B cell (primary cell): ENCODE measurements around the gene AKAP6. TPM values are rescaled to one million over a fixed set of nuclear protein-coding genes. Genes with fewer than 3 reads are reported as not detected.

Experiments used
- ATAC-seq: fragments of 200-7000 bp; cut with Tn5 transposase; one replicate; pipeline ENCODE4 v1.10.0; 2021; ENCODE audit warnings: low read depth, mild to moderate bottlenecking, moderate number of reproducible peaks, moderate library complexity
- CTCF ChIA-PET: fragments of 350-600 bp; sonication (Branson Sonifier 250); formaldehyde crosslinking; loops from one replicate; lab custom pipeline; 2021; ENCODE audit warnings: antibody characterized with exemption, inconsistent platforms; lab: Charles Lee
- POLR2A ChIA-PET: fragments of 350-600 bp; sonication (Branson Sonifier 250); formaldehyde crosslinking; loops from one replicate; lab custom pipeline; 2021; ENCODE audit warnings: antibody characterized with exemption; lab: Charles Lee
- DNase-seq: peaks from one replicate; pipeline ENCODE4 v3.0.0; 2013
- H2AFZ ChIP-seq: 2 replicates; pipeline ENCODE4 v1.6.1; 2012; ENCODE audit warnings: mild to moderate bottlenecking, low read depth, low read length; ENCODE audit not compliant: insufficient read depth, poor library complexity, severe bottlenecking
- H3K27ac ChIP-seq, 2 donors: 1 replicate in 1 of 2; 2 replicates in 1 of 2; pipeline ENCODE4 v1.5.1; 2012 to 2013; ENCODE audit warnings: low read length in 2 of 2, mild to moderate bottlenecking in 2 of 2, moderate library complexity in 1 of 2
- H3K27me3 ChIP-seq, 4 experiments: fragments of 200-600 bp in 1 of 4; sonication (generic) in 1 of 4; replicated peaks in 1 of 4; 1 replicate in 2 of 4; 2 replicates in 2 of 4; pipeline versions ENCODE4 v1.6.1 to v1.7.0; 2013 to 2016; ENCODE audit warnings: low read length in 3 of 4, mild to moderate bottlenecking in 2 of 4, mixed read lengths in 1 of 4, moderate library complexity in 1 of 4; ENCODE audit not compliant: insufficient read depth in 4 of 4, control insufficient read depth in 3 of 4; ENCODE audit errors: control extremely low read depth in 1 of 4
- H3K36me3 ChIP-seq, 2 experiments: replicated peaks in 1 of 2; 1 replicate in 1 of 2; 2 replicates in 1 of 2; pipeline versions ENCODE4 v1.6.1 to v1.7.1; 2013; ENCODE audit warnings: low read length in 1 of 2; ENCODE audit not compliant: insufficient read depth in 2 of 2, control insufficient read depth in 1 of 2; ENCODE audit errors: control extremely low read depth in 1 of 2, extremely low read depth in 1 of 2
- H3K4me1 ChIP-seq, 2 donors: fragments of 200-600 bp in 1 of 2; sonication (generic) in 1 of 2; 1 replicate in 1 of 2; 2 replicates in 1 of 2; pipeline versions ENCODE4 v1.5.1 to v1.6.1; 2013 to 2017; ENCODE audit warnings: low read length in 2 of 2; ENCODE audit not compliant: control insufficient read depth in 2 of 2, insufficient read depth in 2 of 2
- H3K4me2 ChIP-seq: replicated peaks from 2 replicates; pipeline ENCODE3; 2012; ENCODE audit warnings: mild to moderate bottlenecking, low read depth, low read length; ENCODE audit not compliant: poor library complexity, severe bottlenecking
- H3K4me3 ChIP-seq, 5 experiments: fragments of 200-600 bp in 1 of 5; sonication (generic) in 1 of 5; 1 replicate in 3 of 5; 2 replicates in 2 of 5; pipeline versions ENCODE4 v1.5.1 to v1.7.0; 2011 to 2016; ENCODE audit warnings: low read length in 4 of 5, mild to moderate bottlenecking in 4 of 5, low read depth in 2 of 5, control low read depth in 1 of 5, moderate library complexity in 1 of 5; ENCODE audit not compliant: insufficient read depth in 1 of 5; ENCODE audit errors: control extremely low read depth in 1 of 5, extremely low read depth in 1 of 5
- H3K79me2 ChIP-seq: fragments of 200-600 bp; sonication (generic); one replicate; pipeline ENCODE4 v1.6.0; 2016; ENCODE audit warnings: low read length; ENCODE audit not compliant: control insufficient read depth, insufficient read depth
- H3K9ac ChIP-seq: fragments of 200-600 bp; sonication (generic); 2 replicates; pipeline ENCODE4 v1.6.1; 2017; ENCODE audit warnings: mild to moderate bottlenecking, low read length, moderate library complexity
- H3K9me3 ChIP-seq, 3 donors: one replicate each; pipeline versions ENCODE4 v1.6.1 to v1.7.1; 2013; ENCODE audit warnings: low read length in 2 of 3; ENCODE audit not compliant: control insufficient read depth in 2 of 3, insufficient read depth in 1 of 3; ENCODE audit errors: control extremely low read depth in 1 of 3
- H4K20me1 ChIP-seq: 2 replicates; pipeline ENCODE4 v1.6.0; 2012; ENCODE audit warnings: mild to moderate bottlenecking, low read length; ENCODE audit not compliant: insufficient read depth, control insufficient read depth, poor library complexity, severe bottlenecking
- H3K27ac Mint-ChIP-seq: one replicate; pipeline ENCODE4 v1.8.0; 2021; ENCODE audit warnings: mixed read lengths
- H3K27me3 Mint-ChIP-seq: one replicate; pipeline ENCODE4 v1.8.0; 2021; ENCODE audit warnings: mixed read lengths
- H3K4me1 Mint-ChIP-seq: one replicate; pipeline ENCODE4 v1.8.0; 2021; ENCODE audit warnings: mixed read lengths
- H3K4me3 Mint-ChIP-seq: one replicate; pipeline ENCODE4 v1.8.0; 2021; ENCODE audit warnings: mixed read lengths
- H3K9me3 Mint-ChIP-seq: one replicate; pipeline ENCODE4 v1.8.0; 2022; ENCODE audit warnings: mixed read lengths; ENCODE audit not compliant: insufficient read depth
- CTCF ChIP-seq: fragments of 200-600 bp; IDR thresholded peaks from one replicate; pipeline ENCODE4 v1.8.0; 2022; ENCODE audit warnings: antibody characterized with exemption, mild to moderate bottlenecking
- EZH2 ChIP-seq: IDR thresholded peaks from 2 replicates; pipeline ENCODE4 v1.6.1; 2012; ENCODE audit warnings: borderline replicate concordance, low read depth, mild to moderate bottlenecking, moderate library complexity, low read length; ENCODE audit not compliant: insufficient read depth, poor library complexity, severe bottlenecking
- WGBS: methylation state at CpG from one replicate; pipeline ENCODE4 v1.1.5; 2013; ENCODE audit warnings: missing lambda C conversion rate; ENCODE audit not compliant: insufficient coverage; 5-methylcytosine and 5-hydroxymethylcytosine counted together
- intact Hi-C: fragments of 100-400 bp; cut with micrococcal nuclease; formaldehyde crosslinking; loops from one replicate; pipeline ENCODE4 v1.10.0; 2022
- polyA plus RNA-seq: library from polyadenylated mRNA; depleted of rRNA; stranded (reverse); fragments of >200 nt; gene quantifications from 2 replicates; pipeline ENCODE4 v1.2.3, GENCODE V29; 2012
- total RNA-seq, 2 donors: library from RNA; stranded (reverse); fragments of 120-200 nt in 1 of 2; gene quantifications; 1 replicate in 1 of 2; 2 replicates in 1 of 2; pipeline versions ENCODE4 v1.2.3 to v1.2.4, GENCODE V29; 2013 to 2022

AKAP6 gene
- total and polyA plus RNA-seq, 2 donors (not counting 1 experiment from before 2014, with no cell fraction given): 1.4 to 2.8 TPM

GRCh38 chr14:32472076-32472475, 143.0 kb downstream of the AKAP6 start:
- Histone ChIP-seq H4K20me1 (no peaks in the 10 kb centered on the region), H3K4me2 (no peak overlapping the region), H3K4me3 (no peak overlapping the region), H2AFZ (no peak overlapping the region), H3K9me3 (no peaks in the 10 kb centered on the region), H3K4me1 (no peaks in the 10 kb centered on the region), H3K27ac (no peak overlapping the region), H3K79me2 (no peaks in the 10 kb centered on the region), H3K27me3 (no peaks in the 10 kb centered on the region), H3K36me3 (no peaks in the 10 kb centered on the region), H3K9ac (no peak overlapping the region)
- DNase-seq (no peak), ATAC-seq (no peak)
- no CpG with 5 or more reads among the region's 1 CpG for WGBS
- Mint-ChIP-seq H3K27me3 (no peaks in the 10 kb centered on the region), H3K4me1 (no peaks in the 10 kb centered on the region), H3K27ac (no peak overlapping the region), H3K9me3 (no peaks in the 10 kb centered on the region), H3K4me3 (no peak overlapping the region)
- ChIA-PET POLR2A (no interaction called here), CTCF (no interaction called here)
- intact Hi-C loops: no loop called here
- TF ChIP-seq CTCF (no peak), EZH2 (no peak)

- H3K9ac ChIP-seq: no peak overlapping the region
- no peak overlapping the region for H3K4me2 ChIP-seq
- no peaks in the 10 kb centered on the region for H3K4me1 ChIP-seq
- POLR2A ChIA-PET: no interaction called here
- Mint-ChIP-seq H3K27me3 (no peaks in the 10 kb centered on the region), H3K9me3 (no peaks in the 10 kb centered on the region), H3K4me3 (no peak overlapping the region), H3K4me1 (no peaks in the 10 kb centered on the region), H3K27ac (no peak overlapping the region)
- intact Hi-C loops: no loop called here
- no peaks in the 10 kb centered on the region for H4K20me1 ChIP-seq
- no peaks in the 10 kb centered on the region for H3K9me3 ChIP-seq
- no peak overlapping the region for H3K4me3 ChIP-seq
- DNase-seq: no peak
- WGBS: 71% methylated on average over 2 of the region's 4 CpGs
- TF ChIP-seq CTCF (no peak), EZH2 (no peak)
- no peaks in the 10 kb centered on the region for H3K36me3 ChIP-seq
- ATAC-seq: no peak
- H2AFZ ChIP-seq: no peak overlapping the region
- CTCF ChIA-PET: no interaction called here
- H3K79me2 ChIP-seq: no peaks in the 10 kb centered on the region
- H3K27ac ChIP-seq: no peak overlapping the region
- no peaks in the 10 kb centered on the region for H3K27me3 ChIP-seq
Measured at GRCh38 chr14:32472512-32473463, 143.7 kb downstream of the AKAP6 start.
